IMR-90 (cell line): Measurements from ENCODE around the gene RFTN1.

Experiments used
- FOS ChIP-seq: fragments of 150-350 bp; IDR thresholded peaks from 2 replicates; pipeline ENCODE4 v1.6.1; 2016; ENCODE audit warnings: low read depth, low read length
- MAZ ChIP-seq: IDR thresholded peaks from 2 replicates; pipeline ENCODE4 v1.6.1; 2012; ENCODE audit warnings: low read depth, mild to moderate bottlenecking, low read length, improper control_type of control experiment, moderate library complexity, borderline replicate concordance
- RAD21 ChIP-seq: IDR thresholded peaks from 2 replicates; pipeline ENCODE4 v1.6.1; 2012; ENCODE audit warnings: low read length, improper control_type of control experiment
- TF ChIP-seq, protein P1 (sequence below): conservative IDR thresholded peaks from 2 replicates; pipeline ENCODE4 v1.5.1; 2012; ENCODE audit warnings: mild to moderate bottlenecking, low read depth, low read length, improper control_type of control experiment

DNA sequence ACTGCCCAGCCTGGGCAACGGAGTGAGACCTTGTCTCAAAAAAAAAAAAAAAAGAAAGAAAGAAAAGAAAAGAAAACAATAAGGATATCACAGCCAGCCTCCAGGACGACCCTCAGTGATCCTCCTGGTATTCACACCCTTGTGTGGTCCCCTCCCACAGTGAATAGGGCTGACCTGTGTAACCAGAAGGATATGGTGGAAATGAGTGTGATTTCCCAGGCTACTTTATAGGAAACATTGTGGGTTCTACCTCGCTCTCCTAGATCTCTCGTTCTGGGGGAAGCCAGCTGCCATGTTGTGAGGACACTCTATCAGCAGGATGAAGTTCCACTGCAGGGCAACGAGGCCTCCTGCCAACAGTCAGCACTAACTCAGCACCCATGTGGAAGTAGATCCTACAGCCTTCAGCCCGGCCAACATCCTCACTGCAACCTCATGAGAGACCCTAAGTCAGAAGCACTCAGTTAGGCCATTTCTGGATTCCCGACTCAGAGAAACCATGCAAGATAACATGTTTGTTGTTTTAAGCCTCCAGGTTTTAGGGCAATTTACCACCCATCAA lies 11.1 kb downstream of the RFTN1 start:
- TF ChIP-seq, protein P1, sequence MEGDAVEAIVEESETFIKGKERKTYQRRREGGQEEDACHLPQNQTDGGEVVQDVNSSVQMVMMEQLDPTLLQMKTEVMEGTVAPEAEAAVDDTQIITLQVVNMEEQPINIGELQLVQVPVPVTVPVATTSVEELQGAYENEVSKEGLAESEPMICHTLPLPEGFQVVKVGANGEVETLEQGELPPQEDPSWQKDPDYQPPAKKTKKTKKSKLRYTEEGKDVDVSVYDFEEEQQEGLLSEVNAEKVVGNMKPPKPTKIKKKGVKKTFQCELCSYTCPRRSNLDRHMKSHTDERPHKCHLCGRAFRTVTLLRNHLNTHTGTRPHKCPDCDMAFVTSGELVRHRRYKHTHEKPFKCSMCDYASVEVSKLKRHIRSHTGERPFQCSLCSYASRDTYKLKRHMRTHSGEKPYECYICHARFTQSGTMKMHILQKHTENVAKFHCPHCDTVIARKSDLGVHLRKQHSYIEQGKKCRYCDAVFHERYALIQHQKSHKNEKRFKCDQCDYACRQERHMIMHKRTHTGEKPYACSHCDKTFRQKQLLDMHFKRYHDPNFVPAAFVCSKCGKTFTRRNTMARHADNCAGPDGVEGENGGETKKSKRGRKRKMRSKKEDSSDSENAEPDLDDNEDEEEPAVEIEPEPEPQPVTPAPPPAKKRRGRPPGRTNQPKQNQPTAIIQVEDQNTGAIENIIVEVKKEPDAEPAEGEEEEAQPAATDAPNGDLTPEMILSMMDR = no peak
- TF ChIP-seq MAZ (no peak), FOS (no peak), RAD21 (no peak)
